NCI-H2107 treated with DMSO at 0.1 percent for 48 hours (cell line): ENCODE data around the gene KCNH2.
A peak's percentile ranks its signal among the peaks of the same experiment; 100 is the strongest.

ENCODE experiments used
- DNase-seq: peaks from one replicate; lab custom pipeline; 2025; ENCODE audit not compliant: unreplicated experiment; lab: John Stamatoyannopoulos, UW

The KCNH2 gene

DNA sequence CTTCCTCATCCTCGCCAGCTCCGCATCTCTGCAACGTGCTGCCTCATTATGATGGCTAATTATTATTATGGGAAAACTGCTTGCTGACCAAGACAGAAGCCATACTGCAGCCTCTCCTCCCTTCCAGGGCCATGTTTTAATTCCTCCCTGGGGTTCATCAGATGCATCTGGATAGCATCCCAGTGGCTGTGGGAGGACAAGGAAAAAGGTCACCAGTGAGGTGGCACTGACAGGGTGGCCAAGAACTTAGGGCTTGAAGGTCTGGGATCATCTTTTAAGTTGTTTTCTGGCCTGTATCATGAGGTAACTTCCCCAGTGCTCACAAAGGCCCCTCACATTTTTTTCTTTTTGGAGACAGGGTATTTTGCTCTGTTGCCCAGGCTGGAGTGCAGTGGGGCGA is 39.6 kb downstream of the KCNH2 start:
- no peak for DNase-seq

DNA sequence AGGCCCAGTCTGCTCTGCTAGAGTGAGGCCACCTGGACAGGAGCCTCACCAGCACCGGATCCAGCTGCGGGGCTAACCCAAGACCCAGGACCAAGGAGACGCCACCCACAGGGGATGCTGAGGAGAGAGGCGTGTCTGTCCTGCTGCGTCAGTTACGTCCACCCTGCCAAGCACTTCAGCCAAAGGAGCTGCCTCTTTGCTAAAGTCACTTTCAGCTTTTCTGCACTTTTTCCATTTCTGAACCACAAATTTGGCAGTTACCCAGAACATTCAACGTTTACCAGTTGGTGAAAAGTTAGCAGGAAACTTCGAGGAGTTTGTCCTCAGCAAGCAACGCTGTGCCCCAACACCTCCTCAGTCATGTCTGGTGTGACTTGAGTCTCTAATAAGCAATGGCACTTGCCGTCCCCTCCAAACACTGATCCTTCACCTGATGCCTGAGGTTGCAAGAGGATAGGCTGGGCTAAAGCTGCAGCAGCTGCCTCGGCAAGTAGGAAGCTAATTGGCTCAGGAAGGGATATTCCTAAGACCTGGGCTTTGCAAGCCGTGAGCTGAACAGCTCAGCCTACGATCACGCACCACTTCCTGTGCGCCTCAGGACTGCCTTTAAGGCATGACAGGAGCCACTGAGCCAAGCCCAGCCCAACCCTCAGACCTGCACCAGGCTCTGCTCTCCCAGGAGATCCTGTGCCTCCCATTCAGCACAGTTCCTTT is 40.1 kb downstream of the KCNH2 start:
- peak; percentile 73 for DNase-seq

DNA sequence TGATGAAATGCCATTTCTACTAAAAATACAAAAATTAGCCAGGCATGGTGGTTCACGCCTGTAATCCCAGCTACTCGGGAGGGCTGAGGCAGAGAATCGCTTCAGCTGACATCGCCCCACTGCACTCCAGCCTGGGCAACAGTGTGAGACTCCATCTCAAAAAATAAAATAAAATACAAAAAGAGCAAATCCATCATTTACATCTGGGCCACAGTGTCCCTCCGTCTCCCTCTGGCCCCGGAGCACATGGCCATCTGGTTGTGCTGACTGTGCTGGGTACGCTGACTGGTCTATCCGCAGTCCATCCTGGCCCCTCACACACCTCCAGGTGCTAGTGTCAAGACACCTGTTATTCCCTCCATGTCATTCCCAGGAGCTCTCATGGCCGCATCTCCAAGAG is 42.1 kb downstream of the KCNH2 start:
- DNase-seq, result no peak

- DNase-seq, result no peak
These were observed 43.0 kb downstream of the KCNH2 start for GRCh38 chr7:150935149-150935548.

- DNase-seq, result no peak
These were observed 43.9 kb downstream of the KCNH2 start for GRCh38 chr7:150934045-150934766.

- DNase-seq, result no peak
These were observed 46.8 kb downstream of the KCNH2 start for GRCh38 chr7:150931199-150931869.

GRCh38 chr7:150928541-150928940 is 49.6 kb downstream of the KCNH2 start:
- DNase-seq, result no peak

- no peak for DNase-seq
These were observed 50.2 kb downstream of the KCNH2 start for GRCh38 chr7:150927956-150928344.

- no peak for DNase-seq
These were observed 50.8 kb downstream of the KCNH2 start for GRCh38 chr7:150927157-150927955.

DNA sequence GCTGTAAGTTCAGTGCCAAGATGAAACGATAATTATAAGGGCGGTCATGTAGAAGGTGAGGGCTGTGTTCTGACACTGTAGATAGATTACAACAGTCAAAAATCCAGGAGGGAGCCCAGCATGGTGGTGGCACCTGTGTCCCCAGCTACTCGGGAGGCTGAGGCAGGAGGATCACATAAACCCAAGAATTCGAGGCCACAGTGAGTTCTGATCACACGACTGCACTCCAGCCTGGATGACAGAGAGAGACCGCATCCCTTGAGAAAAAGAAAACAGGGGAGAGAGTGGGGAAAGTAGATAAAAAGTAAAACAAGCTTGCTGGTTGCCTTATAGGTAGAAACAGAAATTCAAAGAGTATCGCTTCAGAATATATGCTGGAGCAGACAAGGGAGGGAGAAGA is 52.1 kb downstream of the KCNH2 start:
- DNase-seq, result no peak

GRCh38 chr7:150924369-150924781 is 53.7 kb downstream of the KCNH2 start:
- no peak for DNase-seq

- no peak for DNase-seq
These were observed 54.3 kb downstream of the KCNH2 start for GRCh38 chr7:150923802-150924201.

- no peak for DNase-seq
These were observed 54.9 kb downstream of the KCNH2 start for GRCh38 chr7:150923196-150923595.

DNA sequence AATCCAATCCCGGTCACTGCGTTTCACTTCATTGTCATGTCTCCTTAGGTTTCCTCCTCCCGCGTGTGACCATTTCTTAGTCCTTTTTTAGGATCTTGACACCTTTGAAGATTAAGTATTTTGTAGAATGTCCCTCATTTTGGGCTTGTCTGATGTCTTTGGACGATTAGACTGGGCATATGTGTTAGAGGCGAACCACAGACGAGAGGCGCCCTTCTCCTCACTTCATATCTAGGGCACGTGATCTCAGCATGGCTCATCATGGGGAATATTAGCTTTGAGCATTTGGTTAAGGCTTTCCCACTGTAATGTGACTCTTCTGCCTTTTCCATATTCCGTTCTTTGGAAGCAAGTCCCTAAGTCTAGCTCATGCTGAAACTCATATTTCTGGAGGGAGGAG is 59.0 kb downstream of the KCNH2 start:
- DNase-seq, result no peak

GRCh38 chr7:150918378-150918777 is 59.7 kb downstream of the KCNH2 start:
- DNase-seq, result no peak

DNA sequence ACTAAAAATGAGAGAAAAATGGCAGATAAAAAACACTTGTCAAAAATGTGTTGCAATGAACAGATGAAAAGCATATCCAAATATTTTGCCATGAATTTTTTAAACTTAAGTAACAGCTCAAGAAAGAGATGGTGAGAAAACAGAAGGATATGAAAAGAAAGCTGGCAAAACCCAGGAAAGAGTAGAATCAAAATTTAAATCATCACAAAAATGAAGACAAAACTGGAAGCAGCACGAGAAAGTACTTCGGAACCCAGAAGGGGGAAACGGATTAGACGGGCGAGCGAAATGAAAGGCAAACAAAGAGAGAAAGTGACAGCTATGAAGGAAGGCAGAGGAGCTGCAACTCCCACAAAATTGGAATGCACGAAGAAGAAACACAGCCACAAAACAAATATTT is 60.2 kb downstream of the KCNH2 start:
- no peak for DNase-seq

DNA sequence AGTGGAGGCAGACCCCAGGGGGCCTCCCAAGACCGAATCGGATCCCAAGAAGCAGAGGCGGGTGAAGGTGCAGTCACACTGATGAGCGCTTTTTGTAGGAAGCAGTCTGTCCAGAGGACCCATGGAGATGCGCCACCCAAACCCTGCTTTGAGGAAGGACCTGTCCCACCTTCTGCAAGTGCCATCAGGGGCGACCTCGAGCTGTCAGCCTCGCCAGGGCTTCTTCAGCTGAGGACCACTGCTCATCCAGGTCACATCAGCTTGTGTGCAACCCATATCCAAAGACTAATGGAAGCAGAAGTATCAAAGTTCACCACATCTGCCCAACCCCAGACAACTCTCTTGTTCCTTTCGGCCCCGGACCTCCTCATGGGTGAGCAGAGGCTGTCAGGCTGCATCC is 61.5 kb downstream of the KCNH2 start:
- DNase-seq, result no peak

- no peak for DNase-seq
These were observed 63.2 kb downstream of the KCNH2 start for GRCh38 chr7:150914966-150915365.

- no peak for DNase-seq
These were observed 63.9 kb downstream of the KCNH2 start for GRCh38 chr7:150914196-150914595.

DNA sequence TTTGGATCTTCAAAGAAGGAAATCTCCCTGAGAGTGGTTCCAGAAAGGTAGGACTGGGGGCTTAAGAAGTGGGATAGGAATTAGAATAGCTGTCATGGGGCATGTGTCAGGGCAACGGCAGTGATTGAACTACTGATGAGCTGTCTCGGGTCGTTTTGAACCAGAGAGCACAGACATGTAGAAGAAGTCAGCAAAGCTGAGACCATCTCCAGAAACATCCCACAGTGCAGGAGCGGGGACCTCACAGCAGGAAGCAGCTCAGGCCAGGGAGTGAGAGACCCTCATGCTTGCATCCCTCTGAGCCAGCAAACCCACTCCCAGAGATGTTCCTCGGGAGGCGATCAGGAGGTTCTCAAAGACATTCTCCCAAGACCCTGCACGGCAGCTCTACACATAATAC is 65.7 kb downstream of the KCNH2 start:
- no peak for DNase-seq

DNA sequence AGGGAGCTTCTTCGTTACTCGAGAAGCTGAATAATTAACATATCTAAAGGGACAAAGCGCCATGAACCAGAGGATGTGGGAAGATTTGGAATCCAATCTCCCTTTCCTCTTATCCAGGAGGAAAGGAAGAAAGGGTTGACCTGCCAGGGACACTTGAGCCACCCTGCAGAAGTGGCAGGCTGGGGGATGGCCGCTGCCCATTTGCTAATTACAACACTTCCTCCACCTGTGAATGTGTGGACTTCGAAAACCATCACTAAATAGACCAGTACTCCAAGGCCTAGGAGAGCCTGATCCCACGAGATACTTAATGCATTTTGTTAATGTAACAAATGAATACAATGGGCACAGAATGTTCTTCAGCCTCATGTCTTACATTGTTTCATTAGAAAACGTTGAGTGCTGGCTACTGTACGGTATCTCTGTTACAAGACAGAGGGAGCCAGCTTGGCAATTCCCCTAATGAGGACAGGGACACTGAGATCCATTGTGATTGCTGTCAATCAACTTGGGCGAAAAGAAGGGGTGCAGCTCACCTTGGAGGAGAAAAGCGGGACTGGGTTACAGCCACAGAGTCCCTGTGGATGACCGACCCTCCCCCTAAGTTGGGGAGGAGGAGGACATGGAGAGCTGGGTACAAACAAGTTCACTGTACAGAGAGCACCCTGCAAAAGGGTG is 66.4 kb downstream of the KCNH2 start:
- DNase-seq, result no peak
